IPS-15b (cell line): Measurements from ENCODE around the gene SAMSN1.
"Not testable (repeated sequence)": the region's sequence is repeated elsewhere in the genome, so short reads cannot be mapped to it uniquely, and the experiment has no call there.

Source experiments
- H3K27me3 ChIP-seq: one replicate; pipeline ENCODE4 v1.6.1; 2013; ENCODE audit warnings: low read length; ENCODE audit not compliant: control insufficient read depth, insufficient read depth
- H3K36me3 ChIP-seq: one replicate; pipeline ENCODE4 v1.6.1; 2013; ENCODE audit warnings: low read length; ENCODE audit not compliant: control insufficient read depth, insufficient read depth
- H3K4me1 ChIP-seq: one replicate; pipeline ENCODE4 v1.6.1; 2013; ENCODE audit warnings: mild to moderate bottlenecking, low read length; ENCODE audit not compliant: control insufficient read depth, insufficient read depth
- H3K4me3 ChIP-seq: one replicate; pipeline ENCODE4 v1.5.1; 2013; ENCODE audit warnings: low read depth, low read length
- H3K9ac ChIP-seq: one replicate; pipeline ENCODE4 v1.6.1; 2013; ENCODE audit warnings: low read depth, mild to moderate bottlenecking, low read length
- H3K9me3 ChIP-seq: one replicate; pipeline ENCODE4 v1.6.1; 2013; ENCODE audit warnings: mild to moderate bottlenecking, low read length; ENCODE audit not compliant: control insufficient read depth, insufficient read depth

The SAMSN1 gene

GRCh38 chr21:14526199-14526598, 19.9 kb downstream of the SAMSN1 start:
- Histone ChIP-seq H3K9ac (no peak overlapping the region), H3K4me3 (no peak overlapping the region), H3K27me3 (no peaks in the 10 kb centered on the region), H3K4me1 (no peaks in the 10 kb centered on the region), H3K9me3 (no peaks in the 10 kb centered on the region), H3K36me3 (no peaks in the 10 kb centered on the region)

GRCh38 chr21:14523234-14523633, 22.9 kb downstream of the SAMSN1 start:
- Histone ChIP-seq H3K9ac (no peak overlapping the region), H3K36me3 (no peaks in the 10 kb centered on the region), H3K4me1 (no peaks in the 10 kb centered on the region), H3K27me3 (no peaks in the 10 kb centered on the region), H3K9me3 (no peaks in the 10 kb centered on the region), H3K4me3 (no peak overlapping the region)

GRCh38 chr21:14522736-14523135, 23.4 kb downstream of the SAMSN1 start:
- Histone ChIP-seq H3K9me3 (no peaks in the 10 kb centered on the region), H3K4me1 (no peaks in the 10 kb centered on the region), H3K9ac (no peak overlapping the region), H3K36me3 (no peaks in the 10 kb centered on the region), H3K4me3 (no peak overlapping the region), H3K27me3 (no peaks in the 10 kb centered on the region)

GRCh38 chr21:14520535-14520934, 25.6 kb downstream of the SAMSN1 start:
- H3K9ac ChIP-seq = no peak overlapping the region
- H3K27me3 ChIP-seq = no peaks in the 10 kb centered on the region
- H3K4me3 ChIP-seq = no peak overlapping the region
- no peaks in the 10 kb centered on the region for H3K9me3 ChIP-seq
- H3K4me1 ChIP-seq = no peaks in the 10 kb centered on the region
- H3K36me3 ChIP-seq = no peaks in the 10 kb centered on the region

GRCh38 chr21:14519000-14519399, 27.1 kb downstream of the SAMSN1 start:
- no peak overlapping the region for H3K4me3 ChIP-seq
- H3K4me1 ChIP-seq = no peaks in the 10 kb centered on the region
- no peak overlapping the region for H3K9ac ChIP-seq
- H3K36me3 ChIP-seq = no peaks in the 10 kb centered on the region
- H3K27me3 ChIP-seq = no peaks in the 10 kb centered on the region
- H3K9me3 ChIP-seq = no peaks in the 10 kb centered on the region

GRCh38 chr21:14513804-14514203, 32.3 kb downstream of the SAMSN1 start:
- no peak overlapping the region for H3K9ac ChIP-seq
- no peaks in the 10 kb centered on the region for H3K4me1 ChIP-seq
- no peaks in the 10 kb centered on the region for H3K9me3 ChIP-seq
- H3K4me3 ChIP-seq = no peak overlapping the region
- H3K27me3 ChIP-seq = no peaks in the 10 kb centered on the region
- H3K36me3 ChIP-seq = no peaks in the 10 kb centered on the region

- H3K27me3 ChIP-seq, H3K36me3 ChIP-seq, H3K9me3 ChIP-seq, H3K9ac ChIP-seq, H3K4me3 ChIP-seq, H3K4me1 ChIP-seq: not testable (repeated sequence)
These were observed 39.2 kb downstream of the SAMSN1 start for GRCh38 chr21:14506859-14507457.

GRCh38 chr21:14500873-14501272, 45.2 kb downstream of the SAMSN1 start:
- no peak overlapping the region for H3K9ac ChIP-seq
- no peaks in the 10 kb centered on the region for H3K9me3 ChIP-seq
- H3K4me1 ChIP-seq = no peaks in the 10 kb centered on the region
- H3K4me3 ChIP-seq = no peak overlapping the region
- no peaks in the 10 kb centered on the region for H3K27me3 ChIP-seq
- H3K36me3 ChIP-seq = no peaks in the 10 kb centered on the region

GRCh38 chr21:14499316-14499715, 46.8 kb downstream of the SAMSN1 start:
- Histone ChIP-seq H3K4me3 (no peak overlapping the region), H3K27me3 (no peaks in the 10 kb centered on the region), H3K9me3 (no peaks in the 10 kb centered on the region), H3K9ac (no peak overlapping the region), H3K4me1 (no peaks in the 10 kb centered on the region), H3K36me3 (no peaks in the 10 kb centered on the region)

GRCh38 chr21:14497825-14498224, 48.3 kb downstream of the SAMSN1 start:
- Histone ChIP-seq H3K36me3 (no peaks in the 10 kb centered on the region), H3K9me3 (no peaks in the 10 kb centered on the region), H3K4me3 (no peak overlapping the region), H3K9ac (no peak overlapping the region), H3K27me3 (no peaks in the 10 kb centered on the region), H3K4me1 (no peaks in the 10 kb centered on the region)

GRCh38 chr21:14495075-14495474, 51.0 kb downstream of the SAMSN1 start:
- Histone ChIP-seq H3K9ac (no peak overlapping the region), H3K4me3 (no peak overlapping the region), H3K4me1 (no peaks in the 10 kb centered on the region), H3K27me3 (no peaks in the 10 kb centered on the region), H3K9me3 (no peaks in the 10 kb centered on the region), H3K36me3 (no peaks in the 10 kb centered on the region)

GRCh38 chr21:14494181-14494580, 51.9 kb downstream of the SAMSN1 start:
- not testable (repeated sequence) for H3K36me3 ChIP-seq, H3K27me3 ChIP-seq, H3K9me3 ChIP-seq, H3K9ac ChIP-seq, H3K4me1 ChIP-seq, H3K4me3 ChIP-seq
